AG04449 (cell line): ENCODE measurements around the gene STAC2.
"Not testable (repeated sequence)": the region's sequence is repeated elsewhere in the genome, so short reads cannot be mapped to it uniquely, and the experiment has no call there.

Experiments used
- CTCF ChIA-PET: fragments of 350-600 bp; formaldehyde crosslinking; extraction: SDS; loops from one replicate; lab custom pipeline; 2021; ENCODE audit warnings: antibody characterized with exemption; lab: Yijun Ruan, JAX
- POLR2A ChIA-PET: fragments of 400-600, 350-600 bp; formaldehyde crosslinking; extraction: SDS; loops from one replicate; lab custom pipeline; 2020; ENCODE audit warnings: antibody characterized with exemption, inconsistent platforms; lab: Yijun Ruan, JAX
- DNase-seq: peaks from one replicate; pipeline ENCODE4 v3.0.0-alpha.2; 2010; ENCODE audit warnings: low read depth, low spot score
- H3K4me3 ChIP-seq: 2 replicates; pipeline ENCODE4 v1.5.1; 2011; ENCODE audit warnings: low read depth, mild to moderate bottlenecking, control low read depth, low read length
- TF ChIP-seq, protein P1 (sequence below): IDR thresholded peaks from one replicate; pipeline ENCODE4 v1.5.1; 2011; ENCODE audit warnings: mild to moderate bottlenecking, moderate library complexity, low read length, control low read depth, inconsistent platforms; ENCODE audit not compliant: insufficient read depth; ENCODE audit errors: missing control alignments

The STAC2 gene

GRCh38 chr17:39170558-39170957 is 55.2 kb downstream of the STAC2 start:
- POLR2A ChIA-PET: no interaction called here
- CTCF ChIA-PET: interaction anchor here (0.7 to 2.1 kb wide), 4 partner anchors 8 to 61 kb away, joined by 3 to 8 read pairs (median 8); no protein-coding TSS in a partner anchor
- TF ChIP-seq, protein P1, sequence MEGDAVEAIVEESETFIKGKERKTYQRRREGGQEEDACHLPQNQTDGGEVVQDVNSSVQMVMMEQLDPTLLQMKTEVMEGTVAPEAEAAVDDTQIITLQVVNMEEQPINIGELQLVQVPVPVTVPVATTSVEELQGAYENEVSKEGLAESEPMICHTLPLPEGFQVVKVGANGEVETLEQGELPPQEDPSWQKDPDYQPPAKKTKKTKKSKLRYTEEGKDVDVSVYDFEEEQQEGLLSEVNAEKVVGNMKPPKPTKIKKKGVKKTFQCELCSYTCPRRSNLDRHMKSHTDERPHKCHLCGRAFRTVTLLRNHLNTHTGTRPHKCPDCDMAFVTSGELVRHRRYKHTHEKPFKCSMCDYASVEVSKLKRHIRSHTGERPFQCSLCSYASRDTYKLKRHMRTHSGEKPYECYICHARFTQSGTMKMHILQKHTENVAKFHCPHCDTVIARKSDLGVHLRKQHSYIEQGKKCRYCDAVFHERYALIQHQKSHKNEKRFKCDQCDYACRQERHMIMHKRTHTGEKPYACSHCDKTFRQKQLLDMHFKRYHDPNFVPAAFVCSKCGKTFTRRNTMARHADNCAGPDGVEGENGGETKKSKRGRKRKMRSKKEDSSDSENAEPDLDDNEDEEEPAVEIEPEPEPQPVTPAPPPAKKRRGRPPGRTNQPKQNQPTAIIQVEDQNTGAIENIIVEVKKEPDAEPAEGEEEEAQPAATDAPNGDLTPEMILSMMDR: no peak
- DNase-seq: no peak
- no peak overlapping the region for H3K4me3 ChIP-seq

DNA sequence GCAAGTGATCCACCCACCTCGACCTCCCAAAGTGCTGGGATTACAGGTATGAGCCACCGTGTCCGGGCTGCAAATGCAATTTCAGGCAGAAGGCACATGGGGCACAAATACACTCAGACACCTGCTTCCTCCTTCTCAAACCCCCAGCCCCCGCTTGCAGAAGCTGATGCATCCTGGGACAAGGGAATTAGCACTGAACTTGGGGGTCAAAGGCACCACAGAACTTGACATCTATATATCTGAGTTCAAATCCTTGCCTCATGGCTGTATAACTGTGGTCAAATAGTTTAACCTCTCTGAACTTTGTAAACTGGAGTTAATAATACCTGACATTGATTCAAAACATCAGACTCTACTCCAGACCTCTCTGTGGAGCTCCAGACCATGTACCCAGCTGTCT is 55.6 kb downstream of the STAC2 start:
- TF ChIP-seq, protein P1: no peak
- POLR2A ChIA-PET: no interaction called here
- H3K4me3 ChIP-seq: no peak overlapping the region
- CTCF ChIA-PET: interaction anchor here (1.0 to 2.1 kb wide), 4 partner anchors 9 to 75 kb away, joined by 3 to 9 read pairs (median 6); no protein-coding TSS in a partner anchor
- no peak for DNase-seq

DNA sequence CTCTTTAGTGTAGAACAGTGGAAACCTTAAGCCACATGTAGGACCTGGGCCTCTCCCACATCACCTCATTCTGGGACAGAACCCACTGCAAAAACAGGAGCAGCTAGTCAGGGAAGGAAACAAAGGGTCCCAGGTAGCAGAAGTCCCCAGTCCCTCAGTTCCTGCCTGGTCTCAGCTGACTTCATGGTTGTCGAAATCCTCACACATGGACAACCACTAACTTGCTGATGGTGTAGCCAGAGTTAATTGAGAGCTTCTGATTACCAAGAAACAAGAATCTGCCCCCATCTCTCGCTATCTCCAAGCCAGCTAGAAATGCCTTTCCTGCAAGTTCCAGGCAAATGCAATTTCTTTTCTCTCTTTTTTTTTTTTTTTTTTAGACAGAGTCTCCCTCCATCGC is 56.2 kb downstream of the STAC2 start:
- TF ChIP-seq, protein P1: no peak
- CTCF ChIA-PET: interaction anchor here (1.0 to 2.1 kb wide), 6 partner anchors 9 to 187 kb away, joined by 3 to 9 read pairs (median 5); no protein-coding TSS in a partner anchor
- no peak for DNase-seq
- POLR2A ChIA-PET: no interaction called here
- H3K4me3 ChIP-seq: no peak overlapping the region

DNA sequence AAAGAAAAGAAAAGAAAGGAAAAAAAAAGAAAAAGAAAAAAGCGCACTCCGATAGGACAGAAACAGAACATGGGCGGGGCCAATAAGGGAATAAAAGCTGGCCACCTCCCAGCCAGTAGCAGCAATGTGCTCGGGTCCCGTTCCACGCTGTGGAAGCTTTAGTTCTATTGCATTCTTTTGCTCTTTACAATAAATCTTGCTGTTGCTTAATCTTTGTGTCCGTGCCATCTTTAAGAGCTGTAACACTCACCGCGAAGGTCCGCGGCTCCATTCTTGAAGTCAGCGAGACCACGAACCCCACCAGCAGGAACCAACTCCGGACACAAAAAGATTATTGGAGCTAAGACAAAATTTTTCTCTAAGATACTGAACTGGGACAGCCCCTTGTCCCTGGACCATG is 56.6 kb downstream of the STAC2 start:
- POLR2A ChIA-PET: no interaction called here
- CTCF ChIA-PET: interaction anchor here (1.0 to 2.1 kb wide), 6 partner anchors 10 to 186 kb away, joined by 3 to 9 read pairs (median 5); no protein-coding TSS in a partner anchor

DNA sequence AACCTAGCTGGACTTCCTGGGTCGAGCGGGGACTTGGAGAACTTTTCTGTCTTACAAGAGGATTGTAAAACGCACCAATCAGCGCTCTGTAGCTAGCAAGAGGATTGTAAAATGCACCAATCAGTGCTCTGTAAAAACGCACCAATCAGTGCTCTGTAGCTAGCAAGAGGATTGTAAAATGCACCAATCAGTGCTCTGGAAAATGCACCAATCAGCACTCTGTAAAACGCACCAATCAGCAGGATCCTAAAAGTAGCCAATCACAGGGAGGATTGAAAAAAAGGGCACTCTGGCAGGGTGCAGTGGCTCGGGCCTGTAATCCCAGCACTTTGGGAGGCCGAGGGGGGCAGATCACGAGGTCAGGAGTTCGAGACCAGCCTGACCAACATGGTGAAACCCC is 57.2 kb downstream of the STAC2 start:
- POLR2A ChIA-PET: not testable (repeated sequence)

More for the DNA sequence above, 56.6 kb downstream of the STAC2 start:
- TF ChIP-seq, protein P1: no peak
- H3K4me3 ChIP-seq: no peak overlapping the region
- no peak for DNase-seq

DNA sequence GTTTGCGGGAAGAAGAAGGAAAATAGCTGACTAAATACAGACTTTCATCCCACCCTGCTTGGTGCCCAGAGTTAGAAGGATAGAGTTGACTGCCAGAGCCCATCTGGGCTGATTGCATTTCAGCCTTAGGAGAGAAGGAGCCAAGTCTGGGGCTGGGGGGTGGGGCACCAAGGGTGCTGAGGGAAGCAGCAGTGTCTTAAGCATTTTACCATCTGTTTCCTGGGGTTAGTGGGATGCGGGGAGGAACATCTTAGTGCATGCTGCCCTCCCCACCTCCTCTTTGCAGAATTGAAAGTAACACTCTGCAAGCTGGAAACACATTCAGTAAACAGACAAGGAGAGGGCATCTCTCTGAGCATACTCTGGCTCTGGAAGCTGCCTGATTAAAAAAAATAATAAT is 58.3 kb downstream of the STAC2 start:
- no peak overlapping the region for H3K4me3 ChIP-seq
- DNase-seq: no peak
- TF ChIP-seq, protein P1: no peak
- POLR2A ChIA-PET: interaction anchor here (0.6 kb wide), 1 partner anchor 234 kb away, joined by 3 read pairs; no protein-coding TSS in a partner anchor
- CTCF ChIA-PET: interaction anchor here (0.6 to 10.9 kb wide), 12 partner anchors 7 to 308 kb away, joined by 3 to 208 read pairs (median 4); partner anchors contain the start of gene PLXDC1

More for the DNA sequence above, 57.2 kb downstream of the STAC2 start:
- H3K4me3 ChIP-seq, DNase-seq: not testable (repeated sequence)
- CTCF ChIA-PET: interaction anchor here (1.0 to 10.9 kb wide), 7 partner anchors 8 to 186 kb away, joined by 3 to 208 read pairs (median 7); partner anchors contain the start of gene PLXDC1
